Measurements from ENCODE around the gene PSAP. TPM values are rescaled to one million over a fixed set of nuclear protein-coding genes. Genes with fewer than 3 reads are reported as not detected.

PSAP gene
- total RNA-seq, 4 donors from 2014 or later: 937 to 1,475 (median 1,210) TPM

DNA sequence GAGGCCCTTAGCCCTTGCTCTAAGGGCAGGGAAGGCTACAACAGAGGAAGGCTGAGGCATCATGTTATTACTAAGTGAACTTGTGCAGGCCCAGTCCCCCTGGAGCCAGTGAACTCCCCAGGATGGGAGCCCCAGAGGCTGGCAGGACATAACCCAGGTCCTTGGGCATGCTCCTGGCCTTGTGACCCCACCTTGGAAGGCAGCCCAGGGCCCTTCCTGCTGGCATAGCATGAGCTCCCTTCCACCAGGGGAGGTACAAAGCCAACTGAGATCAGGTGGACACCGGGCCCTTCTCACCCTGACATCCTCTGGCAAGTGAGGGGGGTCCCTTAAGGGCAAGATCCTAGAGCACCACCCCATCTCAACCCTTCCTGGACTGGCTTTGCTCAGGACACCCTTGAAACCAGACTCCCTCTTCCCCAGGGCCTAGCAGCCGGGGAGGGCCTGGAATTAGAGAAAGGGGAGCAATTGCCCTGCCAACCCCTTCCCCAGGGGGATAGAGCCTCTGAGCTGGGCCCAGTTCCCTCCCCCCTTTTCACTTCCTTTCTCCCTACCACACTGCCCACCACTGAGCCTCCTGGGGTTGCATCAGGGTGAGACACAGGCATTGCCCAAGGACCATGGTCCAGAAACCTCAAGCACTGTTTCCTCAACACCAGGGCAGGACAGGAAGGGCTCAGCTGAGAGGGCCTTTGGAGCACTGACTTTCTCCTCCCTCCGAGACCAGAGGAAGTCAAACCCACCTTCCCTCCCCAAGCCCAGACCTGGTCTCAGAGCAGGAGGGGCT lies 75.9 kb downstream of the PSAP start:
- TF ChIP-seq, protein P1, sequence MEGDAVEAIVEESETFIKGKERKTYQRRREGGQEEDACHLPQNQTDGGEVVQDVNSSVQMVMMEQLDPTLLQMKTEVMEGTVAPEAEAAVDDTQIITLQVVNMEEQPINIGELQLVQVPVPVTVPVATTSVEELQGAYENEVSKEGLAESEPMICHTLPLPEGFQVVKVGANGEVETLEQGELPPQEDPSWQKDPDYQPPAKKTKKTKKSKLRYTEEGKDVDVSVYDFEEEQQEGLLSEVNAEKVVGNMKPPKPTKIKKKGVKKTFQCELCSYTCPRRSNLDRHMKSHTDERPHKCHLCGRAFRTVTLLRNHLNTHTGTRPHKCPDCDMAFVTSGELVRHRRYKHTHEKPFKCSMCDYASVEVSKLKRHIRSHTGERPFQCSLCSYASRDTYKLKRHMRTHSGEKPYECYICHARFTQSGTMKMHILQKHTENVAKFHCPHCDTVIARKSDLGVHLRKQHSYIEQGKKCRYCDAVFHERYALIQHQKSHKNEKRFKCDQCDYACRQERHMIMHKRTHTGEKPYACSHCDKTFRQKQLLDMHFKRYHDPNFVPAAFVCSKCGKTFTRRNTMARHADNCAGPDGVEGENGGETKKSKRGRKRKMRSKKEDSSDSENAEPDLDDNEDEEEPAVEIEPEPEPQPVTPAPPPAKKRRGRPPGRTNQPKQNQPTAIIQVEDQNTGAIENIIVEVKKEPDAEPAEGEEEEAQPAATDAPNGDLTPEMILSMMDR (IDR thresholded peaks at IDR 0.05): no peak
- DNase-seq (ENCODE audit: low spot score): no peak
- no peak for ATAC-seq (ENCODE audit: low FRiP score)

GRCh38 chr10:71773221-71773971 lies 77.7 kb downstream of the PSAP start, which contains the start of gene VSIR:
Gene VSIR, minus strand, starts transcription at chr10:71773520. Its CDS starts 81 bp downstream, at chr10:71773439.
- TF ChIP-seq, protein P1 (IDR thresholded peaks at IDR 0.05): peak in 2 of 3 donors; percentile 63 to 89
- peak; percentile 74 for ATAC-seq (ENCODE audit: low FRiP score)

GRCh38 chr10:71772832-71773220 lies 78.2 kb downstream of the PSAP start:
- TF ChIP-seq, protein P1 (IDR thresholded peaks at IDR 0.05): no peak
- ATAC-seq (ENCODE audit: low FRiP score) (no peak), DNase-seq (ENCODE audit: low spot score) (no peak)

More at GRCh38 chr10:71773221-71773971, 77.7 kb downstream of the PSAP start, which contains the start of gene VSIR:
- peak; percentile 74 for DNase-seq (ENCODE audit: low spot score)

- TF ChIP-seq, protein P1 (IDR thresholded peaks at IDR 0.05): no peak
- no peak for DNase-seq (ENCODE audit: low spot score)
- peak; percentile 51 for ATAC-seq (ENCODE audit: low FRiP score)
Observed at GRCh38 chr10:71771821-71772617, 79.0 kb downstream of the PSAP start.

DNA sequence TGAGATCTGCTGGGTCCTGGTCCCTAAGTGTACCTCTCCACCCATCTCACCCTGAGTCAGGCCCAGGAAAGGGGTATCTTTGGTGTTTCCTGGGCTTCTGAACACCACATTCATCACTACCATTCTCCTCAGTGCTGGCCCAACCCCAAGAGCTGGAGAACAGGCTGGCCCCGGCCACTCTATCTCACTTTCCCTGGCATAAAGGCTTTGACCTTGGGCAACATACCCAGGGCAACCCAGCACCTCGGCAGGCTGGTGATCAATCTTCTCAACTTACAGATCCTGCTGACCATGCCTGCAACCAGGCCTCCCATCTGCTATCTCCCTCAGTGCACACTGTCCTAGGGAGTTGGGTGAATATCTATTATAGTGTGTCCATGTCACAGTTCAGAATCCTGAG lies 79.8 kb downstream of the PSAP start:
- no peak for DNase-seq (ENCODE audit: low spot score)
- ATAC-seq (ENCODE audit: low FRiP score): no peak
- TF ChIP-seq, protein P1 (IDR thresholded peaks at IDR 0.05): no peak

DNA sequence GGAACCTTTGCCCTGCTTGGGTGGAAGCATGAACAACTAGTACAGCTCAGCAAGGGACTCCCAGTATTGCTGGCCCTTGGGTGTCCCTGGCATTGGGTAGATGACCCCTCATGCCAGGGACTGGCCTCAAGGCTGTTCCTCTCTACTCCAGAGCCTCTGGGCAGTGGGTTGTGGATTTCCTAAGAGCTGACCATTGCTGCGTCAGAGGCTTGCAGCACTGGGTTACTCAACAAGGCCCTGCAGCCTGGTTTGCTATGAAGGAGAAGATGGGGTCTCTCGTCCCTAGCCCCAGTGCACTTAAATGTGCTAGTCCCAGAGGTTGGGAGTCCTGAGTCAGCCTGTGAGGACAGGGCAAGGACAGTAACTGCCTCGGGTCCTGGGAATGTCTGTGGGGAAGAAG lies 80.3 kb downstream of the PSAP start:
- peak; percentile 15 for ATAC-seq (ENCODE audit: low FRiP score)
- TF ChIP-seq, protein P1 (IDR thresholded peaks at IDR 0.05): no peak
- DNase-seq (ENCODE audit: low spot score): no peak
